Stimulated activated CD8-positive, alpha-beta memory T cell treated with anti-CD3 and anti-CD28 coated beads, Interleukin-7, amount 100 ng/mL, for 1 hour (primary cell): Measurements from ENCODE around the gene SATB1.

Experiments used
- DNase-seq, 2 donors: peaks; one replicate each; pipeline ENCODE4 v3.0.0-alpha.2; 2020; ENCODE audit warnings: low read depth in 2 of 2

The SATB1 gene

DNA sequence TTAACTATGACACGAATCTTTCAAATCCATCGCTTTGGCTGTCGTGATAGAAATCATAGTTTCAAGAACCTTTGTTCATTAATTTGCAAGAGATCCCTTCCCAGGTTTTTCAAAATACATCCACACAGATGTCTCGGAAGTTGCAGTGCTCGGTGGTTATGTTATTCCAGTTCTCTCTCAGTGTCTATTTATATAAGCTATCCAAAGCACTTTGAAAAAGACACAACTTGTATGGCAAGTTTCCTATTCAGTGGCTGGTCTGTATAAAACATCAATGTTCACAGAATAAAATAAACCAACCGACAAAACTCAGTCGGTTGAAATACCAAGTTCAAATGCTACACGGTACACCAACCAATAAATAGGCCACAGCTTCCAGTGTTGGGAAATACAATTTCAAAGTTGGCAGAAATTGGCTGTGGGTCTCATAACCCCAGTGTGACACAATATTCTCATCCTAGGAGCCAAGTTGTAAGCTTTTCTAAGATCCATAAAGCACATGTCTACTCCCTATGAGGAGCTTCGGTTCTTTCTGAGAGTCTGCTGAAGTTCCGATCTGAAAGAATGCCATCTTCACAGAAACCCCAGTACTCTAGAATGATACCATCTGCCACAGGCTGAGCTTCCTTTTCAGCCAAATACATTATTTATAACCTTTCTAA lies 23.7 kb downstream of the SATB1 start:
- no peak for DNase-seq

DNA sequence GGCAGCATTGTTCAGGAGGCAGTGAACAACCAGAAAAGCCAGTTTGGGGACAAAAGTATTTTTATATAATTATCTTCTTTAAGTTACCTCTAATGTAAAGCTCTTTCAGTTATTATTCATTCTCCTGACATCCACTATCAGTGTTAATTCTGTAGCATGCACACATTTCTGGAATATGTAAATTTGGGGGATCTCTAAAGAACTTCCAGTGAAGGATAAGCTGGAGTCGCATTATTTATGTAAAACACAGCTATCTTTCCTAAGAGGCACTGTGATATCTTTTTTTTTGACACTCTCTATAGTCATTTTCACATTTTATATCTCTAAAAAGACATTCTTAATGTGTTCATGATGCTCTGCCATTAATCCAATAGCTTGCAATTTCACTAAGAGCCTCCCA lies 26.7 kb downstream of the SATB1 start:
- DNase-seq: no peak

GRCh38 chr3:18396428-18396827 lies 28.7 kb downstream of the SATB1 start:
- no peak for DNase-seq

DNA sequence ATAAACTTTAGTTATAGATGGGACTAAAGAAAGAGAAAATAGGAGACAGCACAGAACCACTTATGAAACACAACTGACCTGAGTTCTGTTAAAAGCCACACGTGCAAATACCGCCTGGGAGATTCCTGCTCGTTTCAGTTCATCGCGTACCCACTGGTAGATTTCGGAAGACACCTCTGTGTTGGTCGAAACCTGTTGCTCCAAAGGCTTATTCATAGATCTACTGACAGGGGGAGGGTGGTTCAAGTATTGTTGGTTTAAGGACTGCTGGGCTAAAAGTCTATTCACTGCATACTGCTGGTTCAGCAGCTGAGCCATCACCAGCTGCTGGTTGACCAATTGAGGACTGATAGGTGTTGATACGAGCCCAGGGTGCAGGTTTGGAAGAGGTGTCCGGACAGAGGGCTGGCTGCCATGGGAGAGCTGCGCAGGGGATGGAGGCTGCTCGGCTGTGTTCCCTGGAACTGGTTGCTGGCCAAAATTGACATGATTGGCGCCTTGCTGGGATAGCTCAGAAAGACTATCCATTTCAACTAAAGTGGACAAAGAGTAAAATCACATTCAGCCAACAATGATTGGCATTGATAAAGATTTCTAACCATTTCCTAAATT lies 30.6 kb downstream of the SATB1 start:
- no peak for DNase-seq

DNA sequence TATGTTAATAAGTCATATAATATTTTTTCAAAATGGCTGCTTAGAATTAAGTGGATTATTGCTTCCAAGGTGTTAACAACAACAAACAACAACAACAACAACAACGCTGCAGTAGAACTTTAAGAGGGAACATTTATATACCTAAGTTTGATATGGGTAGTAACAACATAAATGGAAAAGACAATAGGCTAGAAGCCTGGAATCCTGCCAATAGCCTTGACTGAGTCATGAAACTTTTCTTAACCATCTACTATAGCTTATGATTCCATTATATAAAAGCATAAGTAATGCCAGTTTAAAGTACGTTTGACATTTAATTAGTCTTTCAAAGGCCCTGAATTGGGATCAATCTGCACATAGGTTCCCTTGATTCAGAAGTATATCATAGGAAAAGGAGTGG lies 31.2 kb downstream of the SATB1 start:
- DNase-seq: no peak

DNA sequence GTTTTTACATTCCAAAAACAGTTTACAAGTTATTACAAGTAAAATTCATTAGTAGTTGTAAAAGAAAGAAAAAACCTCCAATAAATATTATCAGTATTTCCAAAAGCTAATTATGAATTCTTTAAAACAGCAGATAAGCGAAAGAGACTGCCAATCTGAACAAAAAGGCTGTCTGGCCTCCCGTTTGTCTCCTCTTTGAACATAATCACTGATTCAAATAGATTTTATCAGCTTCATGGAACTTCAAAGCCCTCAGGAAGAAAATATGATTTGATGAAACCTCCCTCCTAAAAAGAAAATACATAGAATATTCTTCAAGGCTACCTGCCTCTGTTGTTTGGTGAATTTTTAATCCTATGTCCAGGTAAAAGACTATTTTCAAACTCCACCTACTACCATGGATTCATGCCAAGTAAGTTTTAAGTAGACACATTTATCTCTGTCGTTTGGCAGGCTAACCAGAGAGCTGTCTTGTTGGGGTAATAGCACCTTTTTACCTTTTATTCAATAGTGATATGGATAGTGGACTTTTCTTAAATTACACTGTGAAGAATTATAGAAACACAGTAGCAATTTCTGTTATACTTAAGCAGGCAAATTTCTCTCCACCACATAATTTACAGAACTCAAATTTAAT lies 35.0 kb downstream of the SATB1 start:
- no peak for DNase-seq

DNA sequence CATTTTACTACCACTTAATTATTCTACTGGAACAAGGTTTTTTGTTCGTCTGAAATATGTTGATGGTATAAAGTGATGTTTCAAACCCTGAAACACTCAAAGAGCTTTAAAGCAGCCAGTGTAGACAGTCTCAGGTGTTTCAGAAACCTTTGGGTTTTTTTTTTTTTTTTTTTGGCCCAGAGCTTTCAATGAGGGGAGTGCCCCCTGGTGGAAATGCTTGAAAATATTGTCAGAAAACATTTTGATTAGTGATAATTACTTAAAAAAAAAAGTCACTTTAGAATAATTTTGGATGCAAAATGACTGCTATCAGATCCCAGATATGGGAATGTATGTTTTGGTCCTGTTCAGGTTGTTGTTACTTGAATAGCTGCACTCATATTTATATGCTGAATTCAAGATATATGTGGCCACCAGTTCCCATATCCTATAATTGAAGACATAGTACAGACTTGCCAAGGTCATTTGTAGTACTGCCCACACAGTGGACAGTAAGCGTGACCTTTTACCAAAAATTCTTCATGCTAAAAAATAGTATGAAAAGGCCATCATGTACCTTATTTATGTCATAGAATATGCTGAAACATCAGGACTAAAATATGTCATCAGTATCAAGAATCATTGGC lies 35.9 kb downstream of the SATB1 start:
- DNase-seq: no peak

- DNase-seq: no peak
Measured at GRCh38 chr3:18386274-18386890, 38.8 kb downstream of the SATB1 start.

DNA sequence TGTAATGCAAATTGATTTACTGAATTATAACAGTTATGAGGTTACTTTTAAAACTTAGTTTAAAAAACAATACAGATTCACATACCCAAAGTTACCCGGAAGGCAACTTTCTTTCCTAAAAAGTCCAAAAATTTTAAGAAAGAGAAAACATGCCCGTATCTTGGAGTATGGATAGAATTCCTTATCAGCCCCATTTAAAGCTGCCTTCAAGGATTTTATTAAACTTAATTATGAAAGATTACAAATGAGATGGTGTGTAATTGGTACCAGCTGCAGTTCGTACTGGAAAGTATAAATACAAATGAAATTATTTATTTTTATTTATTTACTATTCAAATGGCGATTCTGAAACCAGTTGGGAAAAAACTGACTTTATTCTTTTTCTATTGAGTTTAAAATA lies 39.4 kb downstream of the SATB1 start:
- no peak for DNase-seq

DNA sequence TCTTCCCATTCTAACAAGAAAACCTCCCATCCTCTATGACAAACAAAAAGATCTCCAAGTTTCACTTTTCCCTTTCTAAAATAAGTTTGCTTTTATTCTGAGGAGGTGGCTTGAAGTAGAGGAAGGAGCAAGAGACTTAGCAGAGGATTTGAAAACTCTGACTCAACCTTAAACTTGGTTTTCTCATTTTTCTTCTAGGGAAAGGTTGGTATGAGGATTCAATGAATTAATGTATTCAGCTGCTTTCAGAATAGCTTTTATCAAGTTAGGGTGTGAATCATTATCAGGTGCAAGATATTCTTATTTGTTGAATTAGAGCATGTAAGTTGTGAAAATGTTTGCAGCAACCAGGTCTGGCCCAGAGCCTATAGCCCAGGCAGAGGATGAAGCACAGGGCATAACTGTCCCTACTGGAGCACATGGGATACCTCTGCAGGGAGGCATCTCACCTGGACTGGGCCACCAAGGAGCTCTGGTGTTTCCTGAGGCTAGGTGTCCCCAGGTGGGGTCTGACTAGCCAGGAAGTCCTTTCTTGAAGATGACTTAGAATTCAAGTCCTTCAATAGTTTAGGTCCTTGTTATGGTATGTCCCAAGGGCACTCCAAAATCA lies 42.3 kb downstream of the SATB1 start:
- no peak for DNase-seq

DNA sequence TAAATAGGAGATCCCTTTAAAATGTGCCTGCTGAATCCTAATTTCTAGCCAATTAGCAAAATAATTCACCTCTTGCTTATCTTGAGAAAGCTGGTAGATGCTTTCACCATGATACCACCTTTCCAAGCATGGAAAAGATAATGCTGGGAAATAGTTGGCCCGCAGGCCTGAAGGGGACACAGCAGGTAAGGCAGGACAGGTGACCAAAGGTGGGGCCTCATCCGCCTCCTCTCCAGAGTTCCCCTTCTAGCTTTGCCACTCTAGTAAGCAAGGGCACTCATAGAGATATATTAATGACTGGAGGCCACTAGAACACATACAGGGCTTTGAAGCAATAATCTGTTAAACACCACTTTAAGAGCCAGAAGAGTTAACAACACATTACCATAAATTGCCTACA lies 45.5 kb downstream of the SATB1 start:
- no peak for DNase-seq

DNA sequence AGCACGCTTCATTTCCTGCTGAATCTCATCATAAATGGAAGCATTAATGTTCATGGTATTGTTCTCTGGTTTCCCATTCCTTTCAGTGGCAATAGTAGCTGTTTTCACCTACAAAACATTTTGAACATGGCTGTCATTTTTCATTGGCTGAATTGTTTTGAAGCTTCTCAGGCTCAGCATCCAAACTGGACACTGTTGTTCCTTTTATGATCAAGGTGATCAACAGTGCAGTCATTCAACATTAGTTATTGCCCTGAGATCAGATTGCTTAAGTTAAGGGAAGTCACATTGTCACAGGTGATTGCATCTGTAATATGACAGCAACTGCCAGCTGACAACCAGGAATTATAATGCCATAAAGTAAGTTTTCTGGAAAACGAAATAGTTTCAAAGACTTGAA lies 46.9 kb downstream of the SATB1 start:
- no peak for DNase-seq

DNA sequence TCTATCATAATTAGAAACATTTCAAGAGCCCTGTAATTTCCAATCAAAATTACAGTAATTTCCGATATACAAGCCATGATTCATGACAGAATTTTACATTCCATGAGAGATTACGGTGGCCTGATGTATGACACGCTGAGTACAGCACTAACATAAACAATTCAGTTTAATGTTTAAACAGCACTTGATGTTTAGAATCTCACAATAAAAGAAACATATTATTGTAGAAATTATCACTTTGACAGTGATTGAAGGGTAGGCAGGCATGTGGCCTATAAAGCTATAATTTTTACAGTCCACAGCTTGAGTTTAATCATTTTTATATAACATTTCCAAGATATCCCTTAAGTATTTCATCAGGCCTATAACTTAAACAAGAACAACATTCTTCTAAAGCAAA lies 48.5 kb downstream of the SATB1 start:
- no peak for DNase-seq

DNA sequence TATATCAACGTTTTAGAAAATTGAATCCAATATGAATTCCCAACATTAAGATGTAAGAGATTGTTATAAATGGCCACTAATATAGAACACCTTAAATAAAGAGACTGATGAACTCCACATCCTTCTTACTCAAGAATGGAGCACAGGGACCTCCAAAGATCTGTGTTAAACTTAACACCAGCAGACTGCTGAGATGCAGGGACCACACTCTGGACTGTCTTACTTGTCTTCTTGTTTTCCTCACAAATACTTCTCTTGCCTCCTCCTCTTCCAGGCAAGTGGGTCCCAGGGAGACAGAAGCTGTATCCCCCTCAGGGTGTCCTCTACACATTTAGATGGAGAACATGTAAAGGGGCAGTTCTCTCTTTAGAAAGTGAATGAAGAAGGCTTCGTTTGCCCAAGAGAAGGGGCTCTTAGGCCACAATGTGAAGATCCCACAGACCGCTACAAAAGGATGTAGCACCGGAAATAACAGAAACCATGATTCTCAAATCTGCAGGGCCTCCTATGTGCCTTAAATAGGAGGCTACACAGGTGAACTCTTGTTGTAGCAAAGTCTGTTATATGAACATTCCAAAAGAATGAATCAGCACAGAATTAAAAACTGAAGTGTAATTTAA lies 52.2 kb downstream of the SATB1 start:
- no peak for DNase-seq

DNA sequence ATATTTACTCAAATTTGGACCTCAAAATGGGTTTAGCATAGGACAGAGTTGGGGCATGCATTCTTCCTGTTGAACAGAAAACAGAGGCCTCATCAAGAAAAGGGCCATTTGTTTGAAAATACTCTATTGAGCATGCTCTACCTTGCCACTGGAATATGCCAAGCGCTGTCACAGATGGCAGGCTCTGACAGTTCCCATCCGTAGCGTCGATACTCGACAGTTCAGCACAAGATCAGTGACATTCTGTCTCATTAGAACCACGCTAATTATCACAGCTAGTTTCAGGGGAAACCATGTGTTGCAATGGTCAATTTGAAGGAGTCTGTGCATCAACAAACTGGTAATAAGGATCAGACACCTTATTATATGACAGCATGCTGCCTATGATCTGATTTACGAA lies 54.5 kb downstream of the SATB1 start:
- DNase-seq: no peak

- DNase-seq: no peak
Measured at GRCh38 chr3:18369551-18370185, 55.5 kb downstream of the SATB1 start.

- no peak for DNase-seq
Measured at GRCh38 chr3:18366258-18366657, 58.9 kb downstream of the SATB1 start.

DNA sequence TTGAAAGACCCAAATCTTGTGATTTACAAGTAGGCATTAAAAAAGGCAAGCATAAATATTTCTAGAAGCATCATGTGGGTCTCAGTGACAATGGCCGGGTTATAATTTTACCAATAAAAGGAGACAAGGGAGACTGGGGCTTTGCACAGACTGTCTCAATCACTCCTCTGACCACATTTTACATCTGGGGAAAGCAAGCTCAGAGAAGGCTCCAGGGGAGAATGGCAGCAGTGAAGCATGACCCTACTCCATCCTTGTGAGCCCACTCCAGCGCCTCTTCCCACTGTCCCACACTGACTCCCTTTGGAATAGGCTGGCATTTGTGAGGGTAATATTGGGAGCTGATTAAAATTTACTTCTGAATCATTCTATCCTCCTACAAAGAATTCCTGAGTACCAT lies 61.8 kb downstream of the SATB1 start:
- DNase-seq: no peak

- no peak for DNase-seq
Measured at GRCh38 chr3:18357747-18358146, 67.4 kb downstream of the SATB1 start.

- no peak for DNase-seq
Measured at GRCh38 chr3:18355832-18356231, 69.3 kb downstream of the SATB1 start.

- no peak for DNase-seq
Measured at GRCh38 chr3:18354701-18355100, 70.4 kb downstream of the SATB1 start.
